ENCODE results near the gene LRMDA.
"Not testable (repeated sequence)": the region's sequence is repeated elsewhere in the genome, so short reads cannot be mapped to it uniquely, and the experiment has no call there.

Gene LRMDA

GRCh38 chr10:75592791-75593643 is 161.6 kb downstream of the LRMDA start:
- no peak for DNase-seq

GRCh38 chr10:75593692-75594556 is 162.5 kb downstream of the LRMDA start:
- no peak for DNase-seq

GRCh38 chr10:75596930-75597620 is 165.7 kb downstream of the LRMDA start:
- DNase-seq: no peak

GRCh38 chr10:75597773-75598440 is 166.5 kb downstream of the LRMDA start:
- no peak for DNase-seq

GRCh38 chr10:75598998-75599397 is 167.6 kb downstream of the LRMDA start:
- DNase-seq: no peak

GRCh38 chr10:75599875-75600648 is 168.6 kb downstream of the LRMDA start:
- no peak for DNase-seq

GRCh38 chr10:75600833-75601232 is 169.4 kb downstream of the LRMDA start:
- DNase-seq: no peak

GRCh38 chr10:75602341-75602740 is 170.9 kb downstream of the LRMDA start:
- DNase-seq: no peak

GRCh38 chr10:75605096-75605495 is 173.7 kb downstream of the LRMDA start:
- DNase-seq: no peak

GRCh38 chr10:75605795-75606194 is 174.4 kb downstream of the LRMDA start:
- not testable (repeated sequence) for DNase-seq

- no peak for DNase-seq
These were observed 174.9 kb downstream of the LRMDA start for GRCh38 chr10:75606203-75606779.

- DNase-seq: no peak
These were observed 176.2 kb downstream of the LRMDA start for GRCh38 chr10:75607576-75607975.

- DNase-seq: no peak
These were observed 178.8 kb downstream of the LRMDA start for GRCh38 chr10:75610183-75610582.

GRCh38 chr10:75611172-75611992 is 180.0 kb downstream of the LRMDA start:
- DNase-seq: no peak

GRCh38 chr10:75611993-75612372 is 180.6 kb downstream of the LRMDA start:
- DNase-seq: no peak

- no peak for DNase-seq
These were observed 181.7 kb downstream of the LRMDA start for GRCh38 chr10:75612904-75613684.

GRCh38 chr10:75613685-75614504 is 182.5 kb downstream of the LRMDA start:
- DNase-seq: no peak

- DNase-seq: no peak
These were observed 184.7 kb downstream of the LRMDA start for GRCh38 chr10:75616076-75616475.
